Fibroblast of the aortic adventitia (primary cell): ENCODE data around the gene SLC16A12. TPM values are rescaled to one million over a fixed set of nuclear protein-coding genes. Genes with fewer than 3 reads are reported as not detected.

ENCODE experiments used
- DNase-seq: peaks from one replicate; pipeline ENCODE4 v3.0.0-alpha.2; 2010; ENCODE audit warnings: low read depth
- H3K4me3 ChIP-seq: 2 replicates; pipeline ENCODE4 v1.5.1; 2011; ENCODE audit warnings: low read depth, mild to moderate bottlenecking, control low read depth, low read length, moderate library complexity
- CTCF ChIP-seq: IDR thresholded peaks from 2 replicates; pipeline ENCODE4 v1.5.1; 2011; ENCODE audit warnings: mild to moderate bottlenecking, low read length, control low read depth, inconsistent platforms; ENCODE audit not compliant: insufficient read depth
- total RNA-seq: library from RNA; depleted of rRNA; stranded (reverse); fragments of >200 nt; gene quantifications from 2 replicates; pipeline ENCODE4 v1.2.3, GENCODE V29; 2012; ENCODE audit warnings: low replicate concordance

Gene SLC16A12
- total RNA-seq, 1 donor, result 0.90 TPM

DNA sequence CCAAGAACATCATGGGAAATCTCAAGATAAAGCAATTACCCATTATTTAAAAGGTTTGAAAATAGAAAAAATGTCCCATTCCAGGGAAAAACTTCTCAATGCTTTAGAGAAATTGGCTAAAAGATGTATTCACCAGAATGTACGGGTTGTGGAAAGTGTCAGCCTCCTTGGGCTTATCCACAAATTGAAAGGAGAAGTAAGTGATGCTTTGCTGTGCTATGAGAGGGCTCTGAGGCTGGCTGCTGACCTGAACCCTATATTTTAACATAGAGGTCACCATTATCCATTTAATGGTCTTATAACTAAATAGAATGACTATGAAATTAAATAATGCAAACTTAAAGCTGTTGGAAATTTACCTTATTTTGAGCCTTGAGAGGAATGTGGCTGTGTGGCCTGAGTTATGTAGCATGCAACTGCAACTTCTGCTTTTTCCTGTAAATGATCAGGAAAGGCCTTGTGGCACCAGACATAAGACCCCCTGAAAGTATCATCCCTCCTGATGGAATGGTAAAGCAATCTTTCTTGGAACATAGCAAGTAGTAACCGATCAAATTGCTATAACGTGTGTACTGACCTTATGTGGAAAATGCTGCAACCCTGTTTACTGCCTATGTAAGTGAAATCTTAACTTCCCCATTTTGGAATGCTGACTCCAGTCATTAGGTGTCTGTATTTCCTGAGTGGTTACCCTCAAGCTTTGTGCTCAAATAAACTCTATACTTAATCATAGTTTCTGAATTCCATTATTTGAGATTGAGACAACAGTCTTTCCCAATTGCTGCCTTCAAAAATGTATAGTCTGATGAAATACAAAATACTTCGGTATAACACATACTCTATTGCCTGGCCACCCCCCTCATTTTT is 150.7 kb downstream of the SLC16A12 start:
- no peak for TF ChIP-seq CTCF
- no peak for DNase-seq
- H3K4me3 ChIP-seq, result no peak overlapping the region

- H3K4me3 ChIP-seq, result no peak overlapping the region
- TF ChIP-seq CTCF, result no peak
- DNase-seq, result no peak
Observed at GRCh38 chr10:89382757-89383156, 152.6 kb downstream of the SLC16A12 start.

Other genes with a start within 250 kb of the SLC16A12 start
- gene IFIT2, start 233.5 kb downstream of the SLC16A12 start, total RNA-seq, result 7.6 and 30.7 TPM in 2 replicates
- 23.1 and 88.3 TPM in 2 replicates for gene IFIT3, start 207.6 kb downstream of the SLC16A12 start, total RNA-seq
- gene IFIT1B, start 157.5 kb downstream of the SLC16A12 start, total RNA-seq, result not detected in 2 replicates
- gene IFIT1, start 143.0 kb downstream of the SLC16A12 start, total RNA-seq, result 13.6 and 172 TPM in 2 replicates
- 30.7 and 36.0 TPM in 2 replicates for gene IFIT5, start 121.0 kb downstream of the SLC16A12 start, total RNA-seq
- gene PANK1, start 109.6 kb upstream of the SLC16A12 start, total RNA-seq, result 5.2 and 7.2 TPM in 2 replicates
- 6.1 and 25.8 TPM in 2 replicates for gene KIF20B, start 166.0 kb upstream of the SLC16A12 start, total RNA-seq